GM12878 (cell line): Measurements from ENCODE around the gene RNF115.

Experiments
- ATF7 ChIP-seq: fragments of 450-650 bp; IDR thresholded peaks from 2 replicates; pipeline ENCODE4 v1.6.1; 2016; ENCODE audit warnings: low read depth, mild to moderate bottlenecking
- CHD1 ChIP-seq: IDR thresholded peaks from 2 replicates; pipeline ENCODE4 v1.6.1; 2012; ENCODE audit warnings: low read depth, low read length, improper control_type of control experiment
- ESRRA ChIP-seq: IDR thresholded peaks from 2 replicates; pipeline ENCODE4 v1.6.1; 2012; ENCODE audit warnings: mild to moderate bottlenecking, low read length, improper control_type of control experiment
- EZH2 ChIP-seq: IDR thresholded peaks from 2 replicates; pipeline ENCODE4 v1.6.1; 2012; ENCODE audit warnings: low read depth, mild to moderate bottlenecking, control low read depth, inconsistent platforms, low read length, borderline replicate concordance; ENCODE audit not compliant: control insufficient read depth
- NFYA ChIP-seq: IDR thresholded peaks from 2 replicates; pipeline ENCODE4 v1.6.1; 2011; ENCODE audit warnings: low read depth, mild to moderate bottlenecking, low read length, improper control_type of control experiment, borderline replicate concordance
- NRF1 ChIP-seq: conservative IDR thresholded peaks from 2 replicates; pipeline ENCODE4 v1.6.1; 2011; ENCODE audit warnings: mild to moderate bottlenecking, low read depth, low read length, improper control_type of control experiment
- POLR2A ChIP-seq: IDR thresholded peaks from 2 replicates; pipeline ENCODE4 v1.6.1; 2011; ENCODE audit warnings: low read depth, mild to moderate bottlenecking, low read length
- TAF1 ChIP-seq: IDR thresholded peaks from 2 replicates; pipeline ENCODE4 v1.6.1; 2011; ENCODE audit warnings: mild to moderate bottlenecking, low read depth, low read length, borderline replicate concordance
- TF ChIP-seq, protein P1 (sequence below), 3 experiments: IDR thresholded peaks in 2 of 3; conservative IDR thresholded peaks in 1 of 3; 2 replicates each; pipeline ENCODE4 v1.5.1; 2011; ENCODE audit warnings: low read depth in 3 of 3, low read length in 3 of 3, mild to moderate bottlenecking in 3 of 3, control low read depth in 2 of 3, moderate library complexity in 2 of 3, inconsistent platforms in 1 of 3, mixed read lengths in 1 of 3; ENCODE audit not compliant: control insufficient read depth in 2 of 3, insufficient read depth in 1 of 3; ENCODE audit errors: extremely low read depth in 1 of 3
- TF ChIP-seq, protein P2 (sequence below): IDR thresholded peaks from 2 replicates; pipeline ENCODE4 v1.6.1; 2012; ENCODE audit warnings: low read length, inconsistent platforms
- TF ChIP-seq, protein P3 (sequence below): IDR thresholded peaks from 2 replicates; pipeline ENCODE4 v1.6.1; 2012; ENCODE audit warnings: mild to moderate bottlenecking, low read depth, low read length
- TF ChIP-seq, protein P4 (sequence below): fragments of 450-650 bp; IDR thresholded peaks from 2 replicates; pipeline ENCODE4 v1.6.1; 2016; ENCODE audit warnings: mild to moderate bottlenecking, moderate library complexity, borderline replicate concordance
- TF ChIP-seq, protein P5 (sequence below): IDR thresholded peaks from 2 replicates; pipeline ENCODE4 v1.6.1; 2011; ENCODE audit warnings: low read depth, low read length, improper control_type of control experiment, borderline replicate concordance

DNA sequence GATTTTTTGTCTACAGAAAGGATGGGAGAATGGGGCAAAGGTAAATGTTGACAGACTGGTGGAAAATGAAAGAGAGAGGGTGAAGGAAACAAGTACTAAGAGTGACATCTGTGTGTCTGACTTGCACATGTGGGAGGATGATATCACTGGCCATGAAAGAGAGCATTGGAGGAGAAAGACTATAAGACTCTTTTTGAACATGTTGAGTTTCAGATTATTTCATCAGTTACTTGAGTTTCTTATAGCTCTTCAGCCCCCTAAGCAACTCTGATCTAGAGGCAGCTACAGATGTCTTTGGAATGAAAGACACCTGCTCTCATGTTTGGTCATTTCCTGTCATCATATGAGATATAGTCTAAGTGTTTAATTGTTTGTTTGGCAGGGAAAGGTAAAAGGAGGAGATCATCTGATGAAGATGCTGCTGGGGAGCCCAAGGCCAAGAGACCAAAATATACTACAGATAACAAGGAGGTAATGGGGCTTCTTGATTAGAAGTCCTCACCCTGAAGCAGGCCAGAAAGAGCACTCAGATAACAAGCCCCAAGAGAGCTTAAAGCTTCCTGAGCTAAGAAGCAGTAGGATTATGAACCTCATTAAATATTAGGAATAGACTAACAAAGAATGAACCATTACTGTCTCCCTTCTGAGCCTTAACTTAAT lies 4.6 kb upstream of the RNF115 start:
- no peak for TF ChIP-seq EZH2
- TF ChIP-seq, protein P1, sequence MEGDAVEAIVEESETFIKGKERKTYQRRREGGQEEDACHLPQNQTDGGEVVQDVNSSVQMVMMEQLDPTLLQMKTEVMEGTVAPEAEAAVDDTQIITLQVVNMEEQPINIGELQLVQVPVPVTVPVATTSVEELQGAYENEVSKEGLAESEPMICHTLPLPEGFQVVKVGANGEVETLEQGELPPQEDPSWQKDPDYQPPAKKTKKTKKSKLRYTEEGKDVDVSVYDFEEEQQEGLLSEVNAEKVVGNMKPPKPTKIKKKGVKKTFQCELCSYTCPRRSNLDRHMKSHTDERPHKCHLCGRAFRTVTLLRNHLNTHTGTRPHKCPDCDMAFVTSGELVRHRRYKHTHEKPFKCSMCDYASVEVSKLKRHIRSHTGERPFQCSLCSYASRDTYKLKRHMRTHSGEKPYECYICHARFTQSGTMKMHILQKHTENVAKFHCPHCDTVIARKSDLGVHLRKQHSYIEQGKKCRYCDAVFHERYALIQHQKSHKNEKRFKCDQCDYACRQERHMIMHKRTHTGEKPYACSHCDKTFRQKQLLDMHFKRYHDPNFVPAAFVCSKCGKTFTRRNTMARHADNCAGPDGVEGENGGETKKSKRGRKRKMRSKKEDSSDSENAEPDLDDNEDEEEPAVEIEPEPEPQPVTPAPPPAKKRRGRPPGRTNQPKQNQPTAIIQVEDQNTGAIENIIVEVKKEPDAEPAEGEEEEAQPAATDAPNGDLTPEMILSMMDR (IDR thresholded peaks at IDR 0.05 in 2 of 3, conservative IDR thresholded peaks at IDR 0.05 in 1 of 3; ENCODE audit: control insufficient read depth in 2 of 3, extremely low read depth in 1 of 3, insufficient read depth in 1 of 3, low read depth in 3 of 3, low read length in 3 of 3) = no peak
- TF ChIP-seq CHD1 = no peak
- TF ChIP-seq, protein P2, sequence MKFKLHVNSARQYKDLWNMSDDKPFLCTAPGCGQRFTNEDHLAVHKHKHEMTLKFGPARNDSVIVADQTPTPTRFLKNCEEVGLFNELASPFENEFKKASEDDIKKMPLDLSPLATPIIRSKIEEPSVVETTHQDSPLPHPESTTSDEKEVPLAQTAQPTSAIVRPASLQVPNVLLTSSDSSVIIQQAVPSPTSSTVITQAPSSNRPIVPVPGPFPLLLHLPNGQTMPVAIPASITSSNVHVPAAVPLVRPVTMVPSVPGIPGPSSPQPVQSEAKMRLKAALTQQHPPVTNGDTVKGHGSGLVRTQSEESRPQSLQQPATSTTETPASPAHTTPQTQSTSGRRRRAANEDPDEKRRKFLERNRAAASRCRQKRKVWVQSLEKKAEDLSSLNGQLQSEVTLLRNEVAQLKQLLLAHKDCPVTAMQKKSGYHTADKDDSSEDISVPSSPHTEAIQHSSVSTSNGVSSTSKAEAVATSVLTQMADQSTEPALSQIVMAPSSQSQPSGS = no peak
- TF ChIP-seq ESRRA = no peak
- TF ChIP-seq, protein P3, sequence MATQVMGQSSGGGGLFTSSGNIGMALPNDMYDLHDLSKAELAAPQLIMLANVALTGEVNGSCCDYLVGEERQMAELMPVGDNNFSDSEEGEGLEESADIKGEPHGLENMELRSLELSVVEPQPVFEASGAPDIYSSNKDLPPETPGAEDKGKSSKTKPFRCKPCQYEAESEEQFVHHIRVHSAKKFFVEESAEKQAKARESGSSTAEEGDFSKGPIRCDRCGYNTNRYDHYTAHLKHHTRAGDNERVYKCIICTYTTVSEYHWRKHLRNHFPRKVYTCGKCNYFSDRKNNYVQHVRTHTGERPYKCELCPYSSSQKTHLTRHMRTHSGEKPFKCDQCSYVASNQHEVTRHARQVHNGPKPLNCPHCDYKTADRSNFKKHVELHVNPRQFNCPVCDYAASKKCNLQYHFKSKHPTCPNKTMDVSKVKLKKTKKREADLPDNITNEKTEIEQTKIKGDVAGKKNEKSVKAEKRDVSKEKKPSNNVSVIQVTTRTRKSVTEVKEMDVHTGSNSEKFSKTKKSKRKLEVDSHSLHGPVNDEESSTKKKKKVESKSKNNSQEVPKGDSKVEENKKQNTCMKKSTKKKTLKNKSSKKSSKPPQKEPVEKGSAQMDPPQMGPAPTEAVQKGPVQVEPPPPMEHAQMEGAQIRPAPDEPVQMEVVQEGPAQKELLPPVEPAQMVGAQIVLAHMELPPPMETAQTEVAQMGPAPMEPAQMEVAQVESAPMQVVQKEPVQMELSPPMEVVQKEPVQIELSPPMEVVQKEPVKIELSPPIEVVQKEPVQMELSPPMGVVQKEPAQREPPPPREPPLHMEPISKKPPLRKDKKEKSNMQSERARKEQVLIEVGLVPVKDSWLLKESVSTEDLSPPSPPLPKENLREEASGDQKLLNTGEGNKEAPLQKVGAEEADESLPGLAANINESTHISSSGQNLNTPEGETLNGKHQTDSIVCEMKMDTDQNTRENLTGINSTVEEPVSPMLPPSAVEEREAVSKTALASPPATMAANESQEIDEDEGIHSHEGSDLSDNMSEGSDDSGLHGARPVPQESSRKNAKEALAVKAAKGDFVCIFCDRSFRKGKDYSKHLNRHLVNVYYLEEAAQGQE = no peak
- no peak for TF ChIP-seq ATF7
- TF ChIP-seq, protein P4, sequence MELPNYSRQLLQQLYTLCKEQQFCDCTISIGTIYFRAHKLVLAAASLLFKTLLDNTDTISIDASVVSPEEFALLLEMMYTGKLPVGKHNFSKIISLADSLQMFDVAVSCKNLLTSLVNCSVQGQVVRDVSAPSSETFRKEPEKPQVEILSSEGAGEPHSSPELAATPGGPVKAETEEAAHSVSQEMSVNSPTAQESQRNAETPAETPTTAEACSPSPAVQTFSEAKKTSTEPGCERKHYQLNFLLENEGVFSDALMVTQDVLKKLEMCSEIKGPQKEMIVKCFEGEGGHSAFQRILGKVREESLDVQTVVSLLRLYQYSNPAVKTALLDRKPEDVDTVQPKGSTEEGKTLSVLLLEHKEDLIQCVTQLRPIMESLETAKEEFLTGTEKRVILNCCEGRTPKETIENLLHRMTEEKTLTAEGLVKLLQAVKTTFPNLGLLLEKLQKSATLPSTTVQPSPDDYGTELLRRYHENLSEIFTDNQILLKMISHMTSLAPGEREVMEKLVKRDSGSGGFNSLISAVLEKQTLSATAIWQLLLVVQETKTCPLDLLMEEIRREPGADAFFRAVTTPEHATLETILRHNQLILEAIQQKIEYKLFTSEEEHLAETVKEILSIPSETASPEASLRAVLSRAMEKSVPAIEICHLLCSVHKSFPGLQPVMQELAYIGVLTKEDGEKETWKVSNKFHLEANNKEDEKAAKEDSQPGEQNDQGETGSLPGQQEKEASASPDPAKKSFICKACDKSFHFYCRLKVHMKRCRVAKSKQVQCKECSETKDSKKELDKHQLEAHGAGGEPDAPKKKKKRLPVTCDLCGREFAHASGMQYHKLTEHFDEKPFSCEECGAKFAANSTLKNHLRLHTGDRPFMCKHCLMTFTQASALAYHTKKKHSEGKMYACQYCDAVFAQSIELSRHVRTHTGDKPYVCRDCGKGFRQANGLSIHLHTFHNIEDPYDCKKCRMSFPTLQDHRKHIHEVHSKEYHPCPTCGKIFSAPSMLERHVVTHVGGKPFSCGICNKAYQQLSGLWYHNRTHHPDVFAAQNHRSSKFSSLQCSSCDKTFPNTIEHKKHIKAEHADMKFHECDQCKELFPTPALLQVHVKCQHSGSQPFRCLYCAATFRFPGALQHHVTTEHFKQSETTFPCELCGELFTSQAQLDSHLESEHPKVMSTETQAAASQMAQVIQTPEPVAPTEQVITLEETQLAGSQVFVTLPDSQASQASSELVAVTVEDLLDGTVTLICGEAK = no peak
- TF ChIP-seq, protein P5, sequence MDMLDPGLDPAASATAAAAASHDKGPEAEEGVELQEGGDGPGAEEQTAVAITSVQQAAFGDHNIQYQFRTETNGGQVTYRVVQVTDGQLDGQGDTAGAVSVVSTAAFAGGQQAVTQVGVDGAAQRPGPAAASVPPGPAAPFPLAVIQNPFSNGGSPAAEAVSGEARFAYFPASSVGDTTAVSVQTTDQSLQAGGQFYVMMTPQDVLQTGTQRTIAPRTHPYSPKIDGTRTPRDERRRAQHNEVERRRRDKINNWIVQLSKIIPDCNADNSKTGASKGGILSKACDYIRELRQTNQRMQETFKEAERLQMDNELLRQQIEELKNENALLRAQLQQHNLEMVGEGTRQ = no peak
- TF ChIP-seq NRF1 = no peak
- no peak for TF ChIP-seq POLR2A
- TF ChIP-seq NFYA = no peak
- no peak for TF ChIP-seq TAF1
